Calu3 (cell line): ENCODE measurements around the gene LAMC1. TPM values are rescaled to one million over a fixed set of nuclear protein-coding genes. Genes with fewer than 3 reads are reported as not detected.

Experiments
- BruUV-seq: library from RNA; stranded (reverse); fragments of 400-500 nt; replicated peaks from 2 replicates; lab custom pipeline; 2021; lab: Mats Ljungman, UMichigan
- CTCF ChIA-PET: fragments of 300-600 bp; sonication (Branson Sonifier 250); formaldehyde crosslinking; loops from one replicate; lab custom pipeline; 2022; ENCODE audit warnings: antibody characterized with exemption; lab: Charles Lee
- DNase-seq: peaks from one replicate; pipeline ENCODE4 v3.0.0; 2022
- H3K27ac Mint-ChIP-seq: one replicate; pipeline ENCODE4 v1.8.0; 2022; ENCODE audit warnings: mixed read lengths; ENCODE audit not compliant: unreplicated experiment
- H3K27me3 Mint-ChIP-seq: one replicate; pipeline ENCODE4 v1.8.0; 2022; ENCODE audit warnings: mixed read lengths; ENCODE audit not compliant: unreplicated experiment
- H3K36me3 Mint-ChIP-seq: one replicate; pipeline ENCODE4 v1.8.0; 2022; ENCODE audit warnings: mild to moderate bottlenecking, moderate library complexity, mixed read lengths; ENCODE audit not compliant: insufficient read depth, unreplicated experiment
- H3K4me1 Mint-ChIP-seq: one replicate; pipeline ENCODE4 v1.8.0; 2022; ENCODE audit warnings: mild to moderate bottlenecking, low read depth, mixed read lengths; ENCODE audit not compliant: unreplicated experiment
- H3K4me3 Mint-ChIP-seq: one replicate; pipeline ENCODE4 v1.8.0; 2022; ENCODE audit warnings: mild to moderate bottlenecking, low read depth, moderate library complexity, mixed read lengths; ENCODE audit not compliant: unreplicated experiment
- H3K9me3 Mint-ChIP-seq: one replicate; pipeline ENCODE4 v1.8.0; 2022; ENCODE audit warnings: low read depth, mixed read lengths; ENCODE audit not compliant: unreplicated experiment
- intact Hi-C: fragments of 100-400 bp; cut with micrococcal nuclease; formaldehyde crosslinking; loops from one replicate; pipeline ENCODE4 v1.10.0; 2022; ENCODE audit not compliant: unreplicated experiment
- total RNA-seq: library from RNA; stranded (reverse); gene quantifications from 2 replicates; pipeline ENCODE4 v1.2.3, GENCODE V29; 2022
- TF ChIP-seq, protein P1 (sequence below): fragments of 200-600 bp; IDR thresholded peaks from one replicate; pipeline ENCODE4 v1.8.0; 2022; ENCODE audit warnings: antibody characterized with exemption; ENCODE audit not compliant: unreplicated experiment

Gene LAMC1
- total RNA-seq, 1 experiment from 2014 or later, result 579 TPM

- no peak for DNase-seq
Measured at GRCh38 chr1:183080406-183080805, 57.2 kb downstream of the LAMC1 start.

GRCh38 chr1:183081402-183082120 lies 58.3 kb downstream of the LAMC1 start:
- peaks cover 32% of the 10 kb centered on the region for H3K36me3 Mint-ChIP-seq
- CTCF ChIA-PET, result no interaction called here
- BruUV-seq, result no TSS peak
- H3K4me3 Mint-ChIP-seq, result no peak overlapping the region
- H3K27me3 Mint-ChIP-seq, result no peaks in the 10 kb centered on the region
- TF ChIP-seq, protein P1, sequence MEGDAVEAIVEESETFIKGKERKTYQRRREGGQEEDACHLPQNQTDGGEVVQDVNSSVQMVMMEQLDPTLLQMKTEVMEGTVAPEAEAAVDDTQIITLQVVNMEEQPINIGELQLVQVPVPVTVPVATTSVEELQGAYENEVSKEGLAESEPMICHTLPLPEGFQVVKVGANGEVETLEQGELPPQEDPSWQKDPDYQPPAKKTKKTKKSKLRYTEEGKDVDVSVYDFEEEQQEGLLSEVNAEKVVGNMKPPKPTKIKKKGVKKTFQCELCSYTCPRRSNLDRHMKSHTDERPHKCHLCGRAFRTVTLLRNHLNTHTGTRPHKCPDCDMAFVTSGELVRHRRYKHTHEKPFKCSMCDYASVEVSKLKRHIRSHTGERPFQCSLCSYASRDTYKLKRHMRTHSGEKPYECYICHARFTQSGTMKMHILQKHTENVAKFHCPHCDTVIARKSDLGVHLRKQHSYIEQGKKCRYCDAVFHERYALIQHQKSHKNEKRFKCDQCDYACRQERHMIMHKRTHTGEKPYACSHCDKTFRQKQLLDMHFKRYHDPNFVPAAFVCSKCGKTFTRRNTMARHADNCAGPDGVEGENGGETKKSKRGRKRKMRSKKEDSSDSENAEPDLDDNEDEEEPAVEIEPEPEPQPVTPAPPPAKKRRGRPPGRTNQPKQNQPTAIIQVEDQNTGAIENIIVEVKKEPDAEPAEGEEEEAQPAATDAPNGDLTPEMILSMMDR, result no peak
- H3K27ac Mint-ChIP-seq, result peak overlapping the region; percentile 8
- H3K4me1 Mint-ChIP-seq, result peaks cover 38% of the 10 kb centered on the region
- intact Hi-C loops, result no loop called here
- H3K9me3 Mint-ChIP-seq, result no peaks in the 10 kb centered on the region
- no peak for DNase-seq

More at GRCh38 chr1:183080406-183080805, 57.2 kb downstream of the LAMC1 start:
- H3K27me3 Mint-ChIP-seq, result no peaks in the 10 kb centered on the region
- H3K9me3 Mint-ChIP-seq, result no peaks in the 10 kb centered on the region
- no TSS peak for BruUV-seq
- H3K4me1 Mint-ChIP-seq, result peaks cover 47% of the 10 kb centered on the region
- TF ChIP-seq, protein P1, result no peak
- no peak overlapping the region for H3K27ac Mint-ChIP-seq
- intact Hi-C loops, result no loop called here
- peaks cover 32% of the 10 kb centered on the region for H3K36me3 Mint-ChIP-seq
- H3K4me3 Mint-ChIP-seq, result no peak overlapping the region
- CTCF ChIA-PET, result interaction anchor here (0.7 to 1.0 kb wide), 2 partner anchors 45 to 105 kb away, joined by 3 to 4 read pairs; no protein-coding TSS in a partner anchor

DNA sequence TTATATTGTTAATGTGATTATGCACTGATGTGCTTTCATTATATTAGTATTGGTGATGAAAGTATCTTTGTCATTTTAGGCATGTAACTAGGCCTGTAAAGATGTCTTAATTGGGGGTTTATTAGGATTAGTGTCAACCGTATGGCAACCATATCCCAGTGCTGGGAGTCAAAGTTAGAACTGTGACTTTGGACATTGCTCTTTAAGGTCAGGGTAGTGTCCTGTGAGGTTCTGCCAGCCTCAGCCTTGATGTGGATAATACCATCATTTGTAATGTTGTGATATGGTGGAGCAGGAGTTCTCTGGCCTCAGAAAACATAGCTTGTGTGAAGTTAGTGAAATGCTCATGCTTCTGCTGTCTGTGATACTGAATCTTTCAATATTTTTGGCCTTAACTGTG lies 59.4 kb downstream of the LAMC1 start:
- DNase-seq, result no peak
- Mint-ChIP-seq H3K4me3 (no peak overlapping the region), H3K4me1 (peaks cover 40% of the 10 kb centered on the region), H3K27ac (no peak overlapping the region), H3K36me3 (peaks cover 36% of the 10 kb centered on the region), H3K27me3 (no peaks in the 10 kb centered on the region), H3K9me3 (no peaks in the 10 kb centered on the region)
- BruUV-seq, result no TSS peak
- intact Hi-C loops, result no loop called here
- TF ChIP-seq, protein P1, result no peak
- CTCF ChIA-PET, result no interaction called here

GRCh38 chr1:183087001-183087400 lies 63.8 kb downstream of the LAMC1 start:
- H3K27ac Mint-ChIP-seq, result peak overlapping the region; percentile 45
- H3K27me3 Mint-ChIP-seq, result no peaks in the 10 kb centered on the region
- no peak for DNase-seq
- peaks cover 26% of the 10 kb centered on the region for H3K36me3 Mint-ChIP-seq
- CTCF ChIA-PET, result interaction anchor here (0.8 kb wide), 1 partner anchor 27 kb away, joined by 3 read pairs; no protein-coding TSS in a partner anchor
- no peaks in the 10 kb centered on the region for H3K9me3 Mint-ChIP-seq
- no peak overlapping the region for H3K4me3 Mint-ChIP-seq
- no TSS peak for BruUV-seq
- H3K4me1 Mint-ChIP-seq, result peaks cover 58% of the 10 kb centered on the region
- intact Hi-C loops, result no loop called here
- TF ChIP-seq, protein P1, result no peak
